ENCODE results near the gene SEC14L1. TPM values are rescaled to one million over a fixed set of nuclear protein-coding genes. Genes with fewer than 3 reads are reported as not detected.

SEC14L1 gene
- total RNA-seq: 56.6 and 60.3 TPM in 2 replicates

GRCh38 chr17:77140878-77141767, at the start of gene SEC14L1:
Gene SEC14L1 (plus strand): TSS chr17:77140969. CDS start chr17:77143597, 2,628 bp downstream.

